Measurements from ENCODE around the gene RPL28.

DNA sequence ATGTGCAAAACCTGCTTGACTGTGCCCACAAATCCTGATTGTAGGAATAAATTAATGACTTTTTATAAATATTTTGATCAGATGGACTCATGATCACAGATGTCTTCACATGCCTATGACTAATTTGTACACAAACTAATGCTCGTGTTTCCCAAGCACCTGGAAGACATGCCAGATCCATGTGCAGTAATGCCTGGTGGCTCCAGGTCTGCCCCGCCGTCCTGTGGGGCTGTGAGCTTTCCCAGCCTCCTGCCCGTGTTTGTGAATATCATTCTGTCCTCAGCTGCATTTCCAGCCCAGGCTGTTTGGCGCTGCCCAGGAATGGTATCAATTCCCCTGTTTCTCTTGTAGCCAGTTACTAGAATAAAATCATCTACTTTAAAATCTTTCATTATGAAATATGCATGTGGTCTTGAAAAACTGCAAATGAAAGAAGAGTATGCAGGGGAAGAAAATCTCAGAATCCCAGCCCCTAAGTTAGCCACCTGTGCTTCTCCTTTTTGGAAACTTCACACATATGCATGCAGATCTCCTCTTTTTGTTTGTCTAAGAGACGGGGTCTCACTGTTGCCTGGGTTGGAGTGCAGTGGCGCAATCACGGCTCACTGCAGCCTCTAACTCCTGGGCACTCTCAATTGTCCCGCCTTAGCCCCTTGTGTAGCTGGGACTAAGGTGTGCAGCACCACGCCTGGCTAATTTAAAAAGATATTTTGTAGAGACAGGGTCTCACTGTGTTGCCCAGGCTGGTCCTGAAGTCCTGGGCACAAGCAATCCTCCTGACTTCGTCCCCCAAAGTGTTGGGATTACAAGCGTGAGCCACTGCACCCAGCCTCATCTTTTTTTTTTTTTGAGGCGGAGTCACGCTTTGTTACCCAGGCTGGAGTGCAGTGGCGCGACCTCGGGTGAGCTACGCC is 6.2 kb downstream of the RPL28 start:
- TF ChIP-seq, protein P1, sequence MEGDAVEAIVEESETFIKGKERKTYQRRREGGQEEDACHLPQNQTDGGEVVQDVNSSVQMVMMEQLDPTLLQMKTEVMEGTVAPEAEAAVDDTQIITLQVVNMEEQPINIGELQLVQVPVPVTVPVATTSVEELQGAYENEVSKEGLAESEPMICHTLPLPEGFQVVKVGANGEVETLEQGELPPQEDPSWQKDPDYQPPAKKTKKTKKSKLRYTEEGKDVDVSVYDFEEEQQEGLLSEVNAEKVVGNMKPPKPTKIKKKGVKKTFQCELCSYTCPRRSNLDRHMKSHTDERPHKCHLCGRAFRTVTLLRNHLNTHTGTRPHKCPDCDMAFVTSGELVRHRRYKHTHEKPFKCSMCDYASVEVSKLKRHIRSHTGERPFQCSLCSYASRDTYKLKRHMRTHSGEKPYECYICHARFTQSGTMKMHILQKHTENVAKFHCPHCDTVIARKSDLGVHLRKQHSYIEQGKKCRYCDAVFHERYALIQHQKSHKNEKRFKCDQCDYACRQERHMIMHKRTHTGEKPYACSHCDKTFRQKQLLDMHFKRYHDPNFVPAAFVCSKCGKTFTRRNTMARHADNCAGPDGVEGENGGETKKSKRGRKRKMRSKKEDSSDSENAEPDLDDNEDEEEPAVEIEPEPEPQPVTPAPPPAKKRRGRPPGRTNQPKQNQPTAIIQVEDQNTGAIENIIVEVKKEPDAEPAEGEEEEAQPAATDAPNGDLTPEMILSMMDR (IDR thresholded peaks at IDR 0.05), result no peak
- no peak for TF ChIP-seq POLR2A (IDR thresholded peaks at IDR 0.05)
